Right ventricle myocardium inferior (tissue), 1 donor: ENCODE measurements around the gene CREBZF. TPM values are rescaled to one million over a fixed set of nuclear protein-coding genes. Genes with fewer than 3 reads are reported as not detected.

Source experiments
- ATAC-seq: fragments of 200-7000 bp; cut with Tn5 transposase; one replicate; pipeline ENCODE4 v1.9.1; 2020; ENCODE audit warnings: mild to moderate bottlenecking, moderate library complexity
- DNase-seq: peaks from one replicate; pipeline ENCODE4 v3.0.0; 2021; ENCODE audit errors: missing footprints
- intact Hi-C: fragments of 100-400 bp; cut with DNase I; formaldehyde crosslinking; loops from one replicate; pipeline ENCODE4 v1.11.0; 2022
- long read RNA-seq: library from polyadenylated mRNA; unstranded; transcript quantifications from one replicate; pipeline ENCODE4 v2.0.0, GENCODE V29; 2021
- total RNA-seq: library from RNA; stranded (reverse); fragmentation: NEBNext Ultra II Directional; extraction: Animal tissue kit (Norgen Biotek cat#: 25700); gene quantifications from one replicate; pipeline ENCODE4 v1.2.1, GENCODE V29; 2021
- donor health status: DM: no; HTN: yes; CAD: no; lungs with severe emphysema.

Gene CREBZF, protein sequence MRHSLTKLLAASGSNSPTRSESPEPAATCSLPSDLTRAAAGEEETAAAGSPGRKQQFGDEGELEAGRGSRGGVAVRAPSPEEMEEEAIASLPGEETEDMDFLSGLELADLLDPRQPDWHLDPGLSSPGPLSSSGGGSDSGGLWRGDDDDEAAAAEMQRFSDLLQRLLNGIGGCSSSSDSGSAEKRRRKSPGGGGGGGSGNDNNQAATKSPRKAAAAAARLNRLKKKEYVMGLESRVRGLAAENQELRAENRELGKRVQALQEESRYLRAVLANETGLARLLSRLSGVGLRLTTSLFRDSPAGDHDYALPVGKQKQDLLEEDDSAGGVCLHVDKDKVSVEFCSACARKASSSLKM
- total RNA-seq: 12.5 TPM
- long read RNA-seq, full-length matches to known transcripts: 13 of 20 reads
- long read RNA-seq, partial matches to known transcripts: 5 of 20 reads
- long read RNA-seq, other reads (novel, unspliced or antisense): 2 of 20 reads

DNA sequence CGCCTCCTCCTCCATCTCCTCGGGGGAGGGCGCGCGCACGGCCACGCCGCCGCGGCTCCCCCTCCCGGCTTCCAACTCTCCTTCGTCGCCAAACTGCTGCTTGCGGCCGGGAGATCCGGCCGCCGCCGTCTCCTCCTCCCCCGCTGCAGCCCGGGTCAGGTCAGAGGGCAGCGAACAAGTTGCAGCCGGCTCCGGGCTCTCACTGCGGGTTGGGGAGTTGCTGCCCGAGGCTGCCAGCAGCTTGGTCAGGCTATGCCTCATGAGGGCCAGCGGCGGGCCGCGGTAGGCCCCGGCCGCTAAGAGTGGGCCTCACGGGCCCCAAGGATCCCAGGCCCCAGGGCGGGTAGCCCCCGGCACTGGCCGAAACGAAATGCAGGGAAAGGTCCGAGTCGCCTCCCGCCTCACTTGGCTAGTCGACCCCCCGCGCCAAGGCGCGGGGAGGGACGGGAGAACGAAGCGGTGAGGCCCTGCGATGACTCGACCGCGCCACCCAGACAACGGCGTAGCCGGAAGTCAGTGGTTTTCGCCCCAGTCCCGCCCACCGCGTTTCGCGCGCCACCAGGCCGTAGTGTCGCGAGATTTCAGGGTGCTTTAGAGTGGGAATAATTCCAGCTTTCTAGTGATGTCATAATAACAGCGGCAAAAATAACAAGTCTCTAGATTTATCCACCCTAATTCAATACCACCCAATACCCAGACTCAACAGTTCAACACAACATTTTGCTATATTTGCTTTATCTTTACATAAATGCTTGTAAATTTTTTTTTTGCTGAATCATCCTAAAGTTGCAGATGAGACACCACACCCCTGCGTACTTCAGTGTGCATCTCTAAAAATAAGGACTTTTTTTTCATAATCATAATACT is at the start of gene CREBZF:
TSS of gene CREBZF (minus strand) at position 515 of the 867 bp plus-strand sequence. CDS start at position 261, 254 bp downstream.
- ATAC-seq: peak; percentile 98
- DNase-seq: peak; percentile 96
- intact Hi-C loops: loop anchor here (1.0 to 2.0 kb wide), 3 partner anchors 40 to 146 kb away; partner anchors contain the start of gene SYTL2

DNA sequence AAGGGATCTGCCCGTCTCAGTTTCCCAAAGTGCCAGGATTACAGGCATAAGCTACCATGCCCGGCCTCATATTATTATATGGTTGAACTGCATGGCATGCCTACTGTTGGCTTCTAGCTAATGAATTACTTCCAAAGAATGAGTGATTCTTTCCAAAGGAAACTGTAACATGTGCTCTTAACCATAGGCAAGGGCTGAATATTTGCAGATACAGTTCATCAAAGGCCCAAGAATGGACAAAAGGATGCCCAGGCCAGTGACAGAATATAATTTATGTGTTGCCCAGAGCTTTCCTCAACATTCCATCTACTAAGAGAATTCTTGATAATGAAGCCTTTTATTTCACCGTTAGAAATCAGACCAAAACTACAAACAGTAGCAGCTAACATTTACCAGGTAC is 48.0 kb upstream of the CREBZF start:
- intact Hi-C loops: no loop called here
- ATAC-seq: no peak
- DNase-seq: no peak

DNA sequence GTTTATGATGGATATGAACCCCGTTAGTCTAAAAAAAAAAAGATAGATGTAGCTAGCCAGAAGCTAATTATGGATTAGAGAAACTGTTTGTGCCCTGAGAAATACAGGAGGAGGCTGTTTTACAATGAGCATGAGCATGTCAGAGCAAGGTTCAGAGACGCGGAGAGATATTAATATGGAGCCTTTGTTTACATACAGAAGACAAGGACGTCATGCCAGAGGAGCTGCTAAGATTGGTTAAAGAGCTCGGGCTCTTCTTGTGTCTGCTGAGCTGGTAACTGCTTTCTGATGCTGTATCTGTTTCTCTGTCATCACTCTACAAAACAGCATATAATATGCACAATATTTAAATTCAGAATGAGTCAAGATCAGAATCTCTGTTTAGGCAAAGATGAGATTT is 46.0 kb upstream of the CREBZF start:
- ATAC-seq: no peak
- intact Hi-C loops: no loop called here
- no peak for DNase-seq

DNA sequence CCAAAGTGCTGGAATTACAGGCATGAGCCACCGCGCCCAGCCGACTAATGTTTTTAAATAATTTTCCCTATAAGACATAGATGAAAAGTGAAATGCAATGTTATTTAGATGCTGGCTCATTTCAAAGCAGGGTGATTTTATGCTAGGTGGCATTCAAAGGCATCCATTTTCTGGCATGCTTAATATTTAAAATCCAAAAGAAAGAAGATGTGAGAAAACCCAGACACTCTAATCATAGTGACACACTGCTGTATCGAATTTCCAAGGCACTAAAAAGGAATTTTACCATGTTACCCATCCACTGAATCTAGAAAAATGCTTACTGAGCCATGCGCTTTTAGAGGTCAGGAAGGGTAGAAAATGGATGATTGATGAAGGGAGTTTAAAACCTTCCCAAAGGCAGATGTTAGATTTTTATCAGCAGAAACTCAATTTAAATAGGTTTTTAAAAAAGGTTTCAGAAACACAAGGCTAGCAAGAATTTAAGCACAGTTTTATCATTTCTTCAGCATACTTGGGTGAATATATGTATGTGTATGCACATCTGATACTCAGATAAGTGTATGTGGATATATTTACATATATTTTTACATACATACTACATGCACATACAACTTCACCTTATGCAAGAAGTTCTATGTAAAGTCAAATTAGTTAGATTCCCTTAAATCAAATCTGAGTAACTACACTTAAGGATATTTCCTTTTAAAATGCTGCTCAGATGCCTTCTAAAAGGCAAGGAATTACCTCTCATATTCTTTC is 45.2 kb upstream of the CREBZF start:
- ATAC-seq (no peak), DNase-seq (no peak)
- intact Hi-C loops: no loop called here

DNA sequence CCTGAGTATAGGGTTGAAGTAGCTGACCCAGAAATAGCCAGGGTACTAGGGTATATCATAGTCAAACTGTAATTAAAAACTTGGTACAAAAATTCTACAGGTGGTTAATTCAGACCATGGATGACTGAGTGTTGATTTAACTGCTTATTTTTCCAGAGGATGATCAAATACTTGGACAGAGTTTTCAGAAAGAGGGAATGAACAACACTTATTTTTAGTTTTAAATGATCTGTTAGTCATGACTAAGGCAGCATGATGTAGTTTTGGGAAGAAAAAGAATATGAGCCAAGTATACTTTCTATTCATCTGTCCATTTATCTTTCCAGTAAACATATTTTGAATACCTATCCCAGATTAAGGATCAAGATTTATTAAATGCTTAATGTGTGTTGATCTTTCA is 40.9 kb upstream of the CREBZF start:
- intact Hi-C loops: no loop called here
- ATAC-seq (no peak), DNase-seq (no peak)

DNA sequence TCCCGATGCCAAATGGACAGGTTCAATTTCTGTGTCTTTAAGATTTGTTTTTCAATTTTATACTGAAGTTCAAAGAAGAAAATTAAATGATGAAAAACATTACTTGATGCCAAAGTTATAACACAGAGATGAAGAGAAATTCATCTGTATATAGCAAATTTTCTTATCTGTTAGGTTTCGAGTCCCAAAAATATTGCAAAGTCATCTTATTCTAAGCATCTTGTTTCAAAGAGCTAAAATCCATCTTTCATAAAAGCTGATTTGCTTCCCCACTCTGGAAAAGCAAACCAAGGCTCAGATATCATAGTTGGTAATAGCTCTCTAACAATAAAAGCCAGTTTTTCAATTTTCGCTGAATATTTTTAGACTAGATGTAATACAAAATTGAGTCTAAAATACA is 40.0 kb upstream of the CREBZF start:
- DNase-seq: no peak
- no peak for ATAC-seq
- intact Hi-C loops: no loop called here

DNA sequence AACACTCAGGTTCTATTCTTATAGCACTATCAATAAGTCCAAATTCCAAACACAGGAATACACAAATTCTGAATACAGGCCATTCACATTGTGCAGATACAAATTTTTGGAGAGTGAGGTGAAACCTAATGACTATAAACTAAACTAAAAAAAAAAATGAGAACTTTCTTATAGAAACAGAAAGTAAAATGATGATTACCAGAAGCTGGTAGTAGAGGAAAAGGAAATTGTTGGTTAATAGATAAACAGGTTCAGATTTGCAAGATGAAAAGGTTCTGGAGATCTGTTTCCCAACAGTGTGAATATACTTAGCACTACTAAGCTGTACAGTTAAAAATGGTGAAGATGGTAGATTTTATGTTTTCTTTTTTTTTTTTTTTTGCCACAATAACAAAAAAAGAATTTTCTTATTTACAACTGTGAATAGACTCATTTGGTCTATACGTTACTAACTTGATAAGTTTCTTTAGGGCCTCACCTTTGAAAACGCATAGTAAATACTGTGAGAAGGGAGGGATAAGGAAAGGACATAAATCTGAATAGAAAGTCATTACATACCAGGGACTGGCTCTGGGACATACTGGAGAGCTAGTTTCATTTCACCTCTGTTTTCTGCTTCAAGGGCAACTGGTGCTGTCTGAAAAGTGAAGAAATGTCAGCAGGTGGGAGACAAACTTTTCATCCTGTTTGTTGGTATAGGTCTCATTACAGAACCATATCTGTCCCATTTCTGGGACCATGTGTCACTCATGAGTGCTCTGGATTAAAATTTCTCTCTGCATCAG is 35.2 kb upstream of the CREBZF start:
- DNase-seq (no peak), ATAC-seq (no peak)
- intact Hi-C loops: no loop called here

DNA sequence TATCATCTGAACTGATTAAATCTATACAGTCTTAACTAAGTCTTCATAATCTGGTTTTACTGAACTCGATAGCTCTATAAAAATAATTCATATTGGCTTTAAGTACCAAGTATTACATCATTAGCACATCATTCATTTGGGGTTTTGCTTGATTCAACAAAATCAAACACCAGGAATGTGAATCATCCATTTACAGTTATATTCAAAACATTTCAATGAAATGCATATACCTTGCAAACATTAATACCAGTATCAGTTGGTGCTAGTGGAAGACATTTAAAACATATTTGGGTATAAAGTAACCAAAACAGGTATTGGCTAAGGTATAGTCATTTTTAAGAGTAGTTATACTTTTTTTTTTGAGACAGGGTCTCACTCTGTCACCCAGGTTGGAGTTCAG is 33.3 kb upstream of the CREBZF start:
- intact Hi-C loops: no loop called here
- DNase-seq (no peak), ATAC-seq (no peak)

DNA sequence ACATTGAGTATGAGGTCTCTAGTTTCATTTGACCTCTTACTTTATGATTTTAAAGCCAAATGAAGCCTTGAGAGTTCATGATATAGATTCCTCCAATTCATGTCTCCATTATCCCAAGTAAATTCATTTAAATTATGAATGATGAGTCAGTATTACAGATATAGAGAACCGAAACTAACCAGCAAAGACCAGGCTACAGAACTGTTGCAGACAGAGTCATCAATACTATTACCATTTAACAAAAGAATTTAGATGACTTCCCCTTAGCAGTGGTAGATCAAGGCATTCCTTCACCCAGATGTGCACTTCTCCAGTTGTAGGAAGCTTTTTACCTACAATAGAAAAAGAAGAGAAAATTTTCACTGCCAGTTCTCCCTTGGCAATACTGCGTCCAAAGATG is 32.8 kb upstream of the CREBZF start:
- ATAC-seq (no peak), DNase-seq (no peak)
- intact Hi-C loops: no loop called here

DNA sequence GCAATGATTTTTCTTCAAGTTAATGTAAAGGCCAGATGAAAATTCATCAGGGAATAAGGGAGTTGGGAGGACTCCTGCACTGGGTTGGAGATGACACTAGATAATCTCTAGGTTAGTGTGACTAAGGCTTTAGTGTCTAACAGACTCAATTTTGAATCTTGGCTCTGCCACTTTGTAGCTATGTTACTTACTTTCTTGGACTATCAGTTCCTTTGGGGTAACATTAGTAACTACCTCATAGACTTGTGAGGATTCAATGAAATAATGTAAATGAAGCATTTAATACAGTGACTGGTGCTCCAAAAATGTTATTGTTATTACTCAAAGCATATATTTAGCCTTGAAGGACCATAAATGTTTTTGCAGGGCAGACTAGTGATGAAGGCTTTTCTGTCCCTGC is 30.6 kb upstream of the CREBZF start:
- intact Hi-C loops: no loop called here
- ATAC-seq (no peak), DNase-seq (no peak)

DNA sequence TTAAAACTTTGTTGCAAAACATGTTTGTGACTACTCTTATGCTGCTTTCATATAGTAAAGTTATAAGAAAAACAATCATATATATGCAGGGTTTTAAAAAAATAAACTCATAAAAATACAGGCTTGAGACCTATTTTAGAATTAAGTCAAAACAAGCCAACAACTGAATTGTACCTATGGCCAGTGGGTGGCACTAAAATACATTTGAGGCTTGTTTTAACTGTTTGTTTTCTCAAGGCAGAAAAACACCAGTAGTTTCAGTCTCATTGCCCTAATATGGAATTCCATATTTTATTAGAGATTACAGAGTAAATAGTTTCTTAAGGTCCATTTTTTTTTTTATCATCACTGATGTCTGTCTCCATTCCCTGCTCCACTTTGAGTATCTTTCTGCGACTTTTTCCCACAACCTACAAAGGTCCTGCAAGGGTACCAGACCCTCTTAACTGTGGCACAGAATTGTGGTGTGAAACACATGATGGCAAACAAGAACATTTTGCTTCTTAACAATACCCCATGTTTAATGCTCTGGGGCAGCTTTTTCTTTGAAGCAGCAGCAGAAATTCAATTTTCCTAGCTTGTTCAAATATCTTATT is 29.6 kb upstream of the CREBZF start:
- ATAC-seq (no peak), DNase-seq (no peak)
- intact Hi-C loops: loop anchor here (5.0 kb wide), 1 partner anchor 133 kb away; no protein-coding TSS in a partner anchor

DNA sequence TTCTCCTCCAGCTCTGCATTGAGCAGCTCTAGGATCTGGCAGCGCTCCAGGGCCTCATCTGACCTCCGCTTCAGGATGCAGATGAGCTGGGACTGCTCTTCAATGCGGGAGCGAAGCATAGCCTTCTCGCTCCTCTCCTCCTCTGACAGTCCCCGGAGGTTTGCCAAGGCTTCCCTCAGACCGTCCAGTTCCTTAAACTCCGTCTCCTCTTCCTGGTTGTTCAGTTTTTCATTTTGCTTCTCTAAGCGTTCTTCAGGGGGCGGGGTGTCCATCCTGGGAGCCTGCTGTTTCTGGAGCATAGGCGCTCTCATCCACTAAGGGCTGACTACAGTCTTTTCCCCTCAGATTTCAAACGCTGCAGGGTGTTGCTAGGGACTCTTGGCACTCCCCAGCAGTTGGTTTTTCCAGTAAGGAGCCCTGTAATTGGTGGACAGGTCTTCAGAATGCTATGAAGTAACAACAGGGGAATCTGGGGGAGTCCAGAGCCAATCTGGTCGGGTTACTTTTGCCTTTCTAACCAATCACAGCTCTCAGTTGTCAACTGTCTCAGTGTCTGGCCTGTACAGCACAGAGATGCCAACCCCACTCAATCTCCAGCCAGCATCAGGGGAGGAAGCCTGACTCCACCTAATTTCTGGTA is 21.0 kb upstream of the CREBZF start, which contains the start of gene CCDC89:
TSS of gene CCDC89 (minus strand) at position 376 of the 640 bp plus-strand sequence. CDS start at position 311, 65 bp downstream.
- ATAC-seq (peak; percentile 95), DNase-seq (peak; percentile 85)
- intact Hi-C loops: loop anchor here (10.0 kb wide), 1 partner anchor 609 kb away; no protein-coding TSS in a partner anchor

DNA sequence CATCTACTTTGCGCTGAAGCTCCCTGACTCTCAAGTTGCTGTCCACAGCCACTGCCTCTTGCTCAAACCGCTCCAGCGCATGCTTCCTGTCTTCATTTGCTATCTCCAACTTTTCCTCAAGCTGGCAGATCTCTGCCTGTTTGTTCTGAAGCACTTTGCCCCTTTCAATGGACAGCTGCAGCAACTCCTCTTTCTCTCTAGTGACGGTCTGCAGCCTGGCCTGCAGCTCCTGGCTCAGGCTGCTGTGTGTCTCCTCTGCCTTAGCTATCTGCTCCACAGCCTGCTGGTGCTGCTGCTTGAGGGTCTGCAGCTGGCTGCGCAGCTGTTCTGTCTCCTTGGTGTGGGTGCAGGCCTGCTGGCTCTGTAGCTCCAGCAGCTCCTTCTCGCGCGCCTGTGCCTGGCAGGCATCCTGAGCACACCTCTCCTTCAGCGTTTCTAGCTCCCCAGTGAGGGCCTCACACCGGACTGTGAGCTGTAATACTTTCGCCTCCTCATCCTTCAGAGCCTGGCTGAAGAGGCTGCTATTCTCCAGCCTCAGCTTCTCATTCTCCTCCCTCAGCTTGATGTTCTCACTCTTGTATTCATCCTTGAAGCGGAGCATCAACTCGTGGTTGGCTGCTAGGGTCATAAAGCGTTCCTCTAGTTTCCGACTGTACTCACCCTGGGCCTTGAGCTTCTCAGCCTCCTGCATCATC is 20.3 kb upstream of the CREBZF start:
- intact Hi-C loops: loop anchor here (10.0 kb wide), 1 partner anchor 610 kb away; no protein-coding TSS in a partner anchor
- no peak for DNase-seq
- ATAC-seq: no peak

DNA sequence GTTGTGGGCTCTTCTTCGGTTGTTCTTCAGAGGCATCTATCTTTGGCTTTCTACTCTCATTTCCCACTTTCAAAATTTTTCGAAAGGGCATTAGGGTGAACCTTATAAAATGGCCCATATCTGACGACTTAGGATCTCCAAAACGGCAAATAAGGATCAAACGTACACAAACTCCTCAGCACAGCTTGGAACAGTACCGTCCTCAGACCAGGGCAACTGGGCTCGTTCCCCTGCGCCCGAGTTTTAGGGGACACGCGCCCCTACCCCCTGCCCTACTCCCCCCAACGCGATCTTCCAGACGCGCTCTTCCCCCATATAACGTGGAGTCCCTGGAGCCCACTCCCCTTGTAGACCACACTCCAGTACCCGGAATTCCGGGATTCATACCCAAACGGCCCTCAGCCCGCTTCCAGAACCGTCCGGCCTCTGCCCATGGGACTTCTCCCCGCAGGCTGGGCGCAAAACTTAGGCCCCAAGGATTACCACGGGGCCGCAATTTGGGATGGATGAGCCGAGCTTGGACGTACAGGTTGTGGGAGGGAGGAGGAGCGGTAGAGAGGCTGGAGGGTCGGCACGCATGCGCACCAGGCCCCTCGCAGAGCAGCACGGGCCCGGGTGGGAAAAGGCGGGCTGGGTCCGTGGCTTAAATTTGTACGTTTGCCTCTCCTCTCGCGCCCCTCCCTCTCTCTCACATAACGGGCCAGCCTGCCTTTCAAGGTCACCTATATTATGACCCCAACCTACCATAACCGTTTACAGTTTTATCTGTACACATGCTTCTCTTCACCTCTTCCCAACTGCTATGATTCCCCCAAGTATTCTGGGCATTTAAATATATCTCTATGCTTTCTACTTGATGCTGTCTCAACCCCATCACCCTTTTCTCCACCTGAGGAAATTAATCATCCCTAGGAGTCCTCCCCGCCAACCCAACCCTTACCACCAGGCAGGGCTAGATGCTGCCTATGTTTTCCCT is 17.7 kb upstream of the CREBZF start:
- intact Hi-C loops: loop anchor here (10.0 kb wide), 1 partner anchor 612 kb away; no protein-coding TSS in a partner anchor
- DNase-seq (peak; percentile 83), ATAC-seq (peak; percentile 64)

DNA sequence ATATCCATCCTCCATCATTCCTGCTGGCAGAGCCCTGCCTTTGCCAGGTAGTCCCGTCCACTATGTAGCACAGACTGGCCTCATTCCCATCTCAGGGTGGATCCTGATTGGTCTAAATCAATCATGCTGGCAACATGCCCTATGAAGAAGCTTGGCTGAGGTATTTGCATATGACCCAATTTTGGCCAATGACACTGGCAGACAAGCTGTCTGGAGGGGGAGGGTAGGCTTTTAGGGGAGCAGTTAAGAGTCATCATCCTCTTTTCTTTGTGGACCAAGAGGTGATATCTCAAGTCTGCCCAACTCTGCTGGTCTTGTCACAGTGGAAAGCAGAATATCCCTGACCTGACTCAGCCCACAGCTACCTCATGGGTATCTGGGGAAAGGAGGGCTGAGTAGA is 16.0 kb upstream of the CREBZF start:
- ATAC-seq (no peak), DNase-seq (no peak)
- intact Hi-C loops: loop anchor here (2.0 to 10.0 kb wide), 2 partner anchors 14 to 614 kb away; no protein-coding TSS in a partner anchor
